Limb (tissue), 2 donors: ENCODE results near the gene PLEK.

Experiments used
- DNase-seq, 2 donors: peaks; one replicate each; pipeline ENCODE4 v3.0.0-alpha.2; 2016; ENCODE audit errors: extremely low spot score in 2 of 2

The PLEK gene

DNA sequence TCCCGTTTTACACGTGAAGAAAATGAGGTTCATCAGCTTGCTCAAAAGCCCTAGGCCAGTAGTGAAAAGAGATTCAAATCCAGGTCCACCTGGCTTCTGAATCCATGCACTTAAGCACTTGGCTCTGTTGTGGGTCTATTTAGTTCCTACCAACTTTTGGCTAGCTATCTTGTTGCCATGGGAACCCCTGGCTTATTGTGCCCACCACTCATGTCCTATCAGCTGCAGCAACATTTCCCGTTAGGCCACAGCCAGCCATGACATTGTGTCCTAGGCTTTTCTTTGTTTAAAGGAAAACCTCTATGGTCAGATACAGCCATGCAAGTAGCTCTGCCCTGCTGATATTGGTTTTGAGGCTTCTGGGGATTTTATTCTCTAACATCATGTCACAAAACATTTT is 49.8 kb downstream of the PLEK start:
- no peak for DNase-seq

DNA sequence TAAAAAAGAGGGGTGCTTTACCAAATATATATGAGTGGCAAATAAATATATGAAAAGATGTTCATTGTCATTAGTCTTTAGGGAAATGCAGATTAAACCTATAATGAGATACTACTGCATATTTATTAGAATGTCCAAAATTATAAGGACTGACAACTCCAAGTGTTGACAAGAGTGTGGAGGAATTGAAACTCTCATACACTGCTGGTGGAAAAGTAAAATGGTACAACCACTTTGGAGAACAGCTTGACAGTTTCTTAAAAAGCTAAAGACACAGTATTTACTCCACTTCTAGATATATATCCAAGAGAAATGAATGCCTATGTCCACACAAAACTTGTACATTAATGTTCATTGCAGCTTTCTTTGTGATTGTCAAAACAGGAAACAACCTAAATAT is 50.4 kb downstream of the PLEK start:
- no peak for DNase-seq

DNA sequence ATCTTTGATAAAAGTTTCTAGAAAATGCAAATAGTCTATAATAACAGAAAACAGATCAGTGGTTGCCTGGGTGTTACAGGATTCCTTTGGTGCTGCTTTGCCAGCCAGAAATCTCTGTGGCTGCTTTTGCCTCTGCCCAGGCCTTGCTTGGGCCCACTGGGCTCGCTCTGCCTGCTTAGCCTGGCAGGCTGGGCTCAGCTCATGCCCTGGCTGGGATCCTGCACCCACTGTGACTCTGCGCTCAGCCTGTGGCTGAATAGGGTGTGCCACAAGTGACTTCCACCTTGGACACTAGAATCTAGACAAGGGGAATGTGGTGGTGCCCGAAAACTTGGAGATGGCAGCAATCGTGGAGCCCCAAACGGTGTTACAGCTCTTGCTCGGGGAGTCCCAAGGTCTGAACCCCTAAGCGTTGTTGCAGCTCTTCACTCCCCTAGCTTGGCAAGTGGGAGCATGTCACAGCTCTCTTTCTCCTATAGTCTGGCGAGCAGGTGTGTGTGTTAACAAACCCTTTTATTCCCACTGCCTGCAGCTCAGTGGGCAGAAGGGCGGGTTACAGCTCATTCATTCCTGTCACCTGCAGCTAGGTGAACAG is 51.1 kb downstream of the PLEK start:
- no peak for DNase-seq

DNA sequence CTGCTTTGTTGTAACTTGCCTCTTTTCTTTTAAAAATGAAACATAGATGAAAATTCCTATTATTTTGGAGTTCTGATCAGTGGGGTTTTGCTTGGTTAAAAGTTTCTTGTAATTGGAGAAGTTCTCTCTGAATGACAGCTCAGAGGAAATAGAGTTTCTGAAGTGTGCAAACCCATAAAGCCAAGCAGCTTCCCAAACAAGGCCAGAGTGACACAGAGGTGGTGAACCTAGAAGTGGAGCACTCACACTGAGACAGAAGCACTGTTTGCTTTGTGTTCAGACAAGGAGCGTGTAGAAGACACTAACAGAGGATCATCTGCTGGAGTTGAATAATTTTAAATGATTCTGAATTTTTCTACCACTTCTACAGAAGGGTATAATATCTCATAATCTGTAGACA is 52.8 kb downstream of the PLEK start:
- DNase-seq, result no peak

DNA sequence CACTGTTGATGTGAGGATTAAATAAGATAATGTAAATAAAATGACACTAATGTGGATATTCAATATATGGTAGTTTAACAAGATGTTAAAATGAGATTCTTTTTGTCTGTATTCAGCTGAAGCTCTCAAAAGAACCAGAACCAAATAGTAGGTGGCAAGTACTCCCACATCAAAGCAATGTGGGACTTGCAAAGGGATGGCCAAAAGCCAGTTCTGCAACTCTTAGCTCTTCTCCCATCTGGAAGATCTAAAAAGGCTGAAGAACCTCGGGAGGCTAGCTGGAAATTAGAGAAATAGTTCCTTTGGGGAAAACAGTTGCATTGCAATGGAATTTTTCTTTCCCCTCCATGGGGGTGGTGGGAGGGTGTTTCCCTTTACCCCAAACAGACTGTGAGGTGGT is 53.3 kb downstream of the PLEK start:
- no peak for DNase-seq

DNA sequence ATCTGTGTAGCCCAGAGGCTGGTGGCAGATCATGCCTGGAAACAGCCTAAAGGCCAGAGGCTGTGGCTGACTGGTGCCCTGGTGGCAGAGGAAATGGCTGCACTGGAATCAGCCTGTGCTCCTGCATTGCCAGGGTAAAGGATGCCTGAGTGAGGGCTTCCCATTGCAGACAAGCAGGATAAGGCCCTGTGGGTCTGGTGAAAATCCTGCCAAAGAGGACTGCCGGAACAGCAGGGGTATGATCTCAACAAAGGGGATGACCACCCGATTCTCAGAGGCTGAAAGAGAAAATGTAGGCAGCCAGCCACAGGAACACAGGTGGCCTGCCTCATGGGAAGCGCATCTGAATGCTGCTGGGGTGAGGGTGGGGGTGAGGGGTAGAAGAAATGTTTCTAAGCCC is 53.8 kb downstream of the PLEK start:
- DNase-seq, result no peak

DNA sequence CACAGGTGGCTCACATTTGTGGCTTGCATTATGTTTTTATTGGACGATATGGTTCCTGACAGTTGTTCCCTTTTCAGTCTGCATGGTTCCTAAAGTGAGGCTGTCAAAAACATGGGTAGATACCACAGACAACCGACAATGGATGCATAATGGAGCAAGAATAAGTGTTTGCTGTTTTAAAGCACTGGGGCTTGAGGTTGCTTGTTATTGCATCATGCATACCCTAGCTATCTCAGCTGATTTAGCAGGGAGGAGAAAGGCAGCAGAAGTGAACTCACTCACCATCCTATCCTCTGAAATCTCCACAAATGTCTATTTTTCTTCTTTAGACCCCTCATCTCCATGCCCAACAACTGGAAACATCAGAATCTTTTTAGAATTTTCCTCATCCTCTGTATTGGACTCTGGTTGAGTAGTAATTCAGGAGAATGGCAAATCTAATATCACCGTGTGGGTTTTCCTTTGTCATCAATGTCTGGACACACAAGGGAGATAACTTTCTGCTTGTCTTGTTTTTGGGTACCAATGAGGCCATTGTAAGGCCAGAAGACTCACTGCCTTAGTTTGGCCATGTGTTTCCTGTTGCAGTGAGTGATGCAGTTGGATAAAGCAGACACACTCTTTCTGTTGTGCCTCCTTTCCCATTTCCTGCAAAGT is 55.3 kb downstream of the PLEK start:
- no peak for DNase-seq

DNA sequence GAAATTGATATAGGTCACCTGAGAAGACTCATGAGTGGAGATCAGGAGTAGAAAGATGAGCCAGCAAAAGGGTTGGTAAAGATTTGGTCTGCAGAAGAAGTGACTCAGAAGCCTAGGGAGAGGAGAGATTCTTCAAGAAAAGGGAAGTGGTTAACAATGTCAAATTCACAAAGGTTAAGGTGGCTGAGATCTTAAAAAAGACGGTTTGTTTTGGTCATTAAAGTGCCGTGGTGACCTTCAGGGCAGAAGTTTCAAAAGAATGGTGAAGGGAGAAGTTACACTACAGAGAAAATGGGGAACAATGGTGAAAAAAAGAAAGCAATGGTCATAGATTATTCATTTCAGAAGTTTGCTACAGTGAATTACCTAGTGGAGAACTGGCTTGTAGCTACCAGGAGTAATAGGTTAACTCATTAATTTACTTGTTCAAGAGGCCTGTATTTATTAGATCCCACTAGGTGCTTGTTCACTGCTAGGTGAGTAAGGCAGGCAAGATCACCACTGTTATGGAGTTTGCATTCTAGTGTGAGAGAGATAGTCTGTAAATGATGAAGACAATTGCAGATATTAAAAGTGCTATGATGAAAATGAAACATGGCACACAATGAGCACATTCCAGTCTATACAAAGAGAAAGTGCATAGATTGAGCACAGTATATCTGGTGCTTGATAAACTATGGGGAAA is 59.0 kb downstream of the PLEK start:
- DNase-seq, result no peak

DNA sequence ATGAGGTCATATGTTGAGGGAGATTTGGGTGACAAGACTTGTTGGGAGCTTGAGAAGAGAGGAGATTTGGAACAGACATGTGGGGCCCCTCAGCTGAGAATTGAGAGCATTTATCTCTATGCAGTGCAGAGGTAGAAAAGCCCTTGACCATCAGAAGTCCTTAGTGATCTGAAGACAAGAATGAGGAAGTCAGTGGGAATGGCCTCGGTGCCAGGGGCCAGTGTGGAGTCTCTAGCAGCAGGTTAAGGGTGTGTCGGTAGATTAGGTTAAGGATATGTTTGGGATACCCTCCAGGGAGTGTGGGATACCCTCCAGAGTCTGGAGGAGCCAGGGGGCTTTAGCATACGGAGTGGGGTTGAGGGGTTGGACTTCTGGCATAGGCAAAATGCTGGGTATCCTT is 60.4 kb downstream of the PLEK start:
- no peak for DNase-seq

DNA sequence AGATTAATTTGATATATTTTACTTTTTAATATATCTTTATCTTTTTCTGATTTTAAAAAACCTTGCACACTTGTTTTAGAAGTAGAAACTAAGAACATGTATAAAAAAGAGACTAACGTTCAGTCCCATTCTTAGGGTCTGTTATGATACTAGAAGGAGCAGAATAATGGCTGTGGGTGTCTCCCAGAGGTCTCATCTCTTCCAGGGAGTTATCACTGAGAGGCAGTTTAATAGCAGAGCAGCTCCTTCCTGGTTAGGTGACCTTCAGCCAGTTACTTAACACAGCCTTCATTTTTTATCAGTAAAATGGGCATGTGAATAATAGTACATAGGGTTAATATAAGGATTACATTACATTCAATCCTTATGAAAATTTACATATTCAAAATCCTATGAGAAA is 61.4 kb downstream of the PLEK start:
- no peak for DNase-seq

DNA sequence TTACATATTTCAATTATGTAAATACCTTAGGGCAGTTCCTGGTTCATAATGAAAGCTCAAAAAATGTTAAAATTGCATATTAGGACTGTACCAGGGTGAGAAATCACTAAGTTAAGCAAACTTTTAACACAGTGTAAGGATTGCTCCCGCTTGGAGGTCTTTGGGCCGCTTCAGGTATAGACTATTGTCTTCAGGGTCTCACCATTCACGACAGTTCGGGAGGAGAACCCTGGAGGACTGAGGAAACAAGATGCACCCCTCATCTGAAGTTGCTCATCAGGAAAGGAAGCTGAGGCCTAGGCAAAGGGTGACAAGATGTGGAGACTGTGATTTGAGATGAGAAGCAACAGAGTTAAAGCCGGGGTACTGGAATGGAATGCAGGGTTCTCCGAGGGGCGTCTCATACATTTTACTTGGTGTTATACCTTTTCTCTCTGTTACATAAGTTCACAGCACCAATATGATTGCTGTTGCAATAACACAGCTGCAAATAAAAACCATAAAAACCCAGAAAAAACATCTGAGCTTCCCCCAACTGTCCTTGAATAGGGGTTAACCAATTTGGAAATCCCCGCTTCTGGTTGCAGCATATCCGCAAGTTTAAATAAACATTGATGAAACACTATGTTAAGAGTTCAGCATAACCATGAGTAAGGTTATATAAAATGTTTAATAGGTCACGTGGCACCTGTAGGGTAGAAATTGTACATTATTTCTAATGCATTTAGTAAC is 61.9 kb downstream of the PLEK start:
- no peak for DNase-seq

DNA sequence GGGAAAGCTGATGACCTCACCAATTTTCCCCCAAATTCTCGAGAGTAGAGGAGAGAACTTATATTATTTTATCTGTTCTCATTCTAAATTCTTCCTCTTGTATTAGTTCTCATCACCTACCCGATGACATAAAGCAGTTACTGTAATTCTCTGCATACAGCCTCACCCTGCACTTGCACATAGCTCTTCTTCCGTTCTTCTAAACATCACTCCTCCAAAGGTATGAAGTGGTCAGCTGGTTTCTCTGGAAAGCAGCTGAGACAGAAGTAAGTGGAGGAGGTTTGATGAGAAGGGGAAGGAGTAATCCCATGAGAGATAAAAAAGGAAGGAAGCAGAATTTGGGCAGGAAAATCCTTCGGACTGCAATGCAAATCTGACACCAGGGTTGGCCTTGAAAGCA is 63.0 kb downstream of the PLEK start:
- DNase-seq, result no peak

DNA sequence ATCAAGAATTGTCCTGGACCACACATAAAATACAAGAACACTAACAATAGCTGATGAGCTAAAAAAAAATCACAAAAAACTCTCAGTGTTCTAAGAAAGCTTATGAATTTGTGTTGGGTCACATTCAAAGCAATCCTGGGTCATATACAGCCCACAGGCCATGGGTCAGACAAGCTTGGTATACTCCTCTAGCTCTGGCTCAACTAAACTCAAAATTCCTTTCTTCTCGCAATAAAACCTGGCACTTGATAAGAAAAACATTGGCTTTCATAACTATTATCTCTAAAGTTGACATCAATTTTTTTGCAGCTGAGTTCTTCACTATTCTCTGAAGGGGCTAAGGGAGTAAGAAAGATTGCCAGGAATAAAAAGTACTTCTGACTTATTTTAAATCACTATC is 63.7 kb downstream of the PLEK start:
- DNase-seq, result no peak

DNA sequence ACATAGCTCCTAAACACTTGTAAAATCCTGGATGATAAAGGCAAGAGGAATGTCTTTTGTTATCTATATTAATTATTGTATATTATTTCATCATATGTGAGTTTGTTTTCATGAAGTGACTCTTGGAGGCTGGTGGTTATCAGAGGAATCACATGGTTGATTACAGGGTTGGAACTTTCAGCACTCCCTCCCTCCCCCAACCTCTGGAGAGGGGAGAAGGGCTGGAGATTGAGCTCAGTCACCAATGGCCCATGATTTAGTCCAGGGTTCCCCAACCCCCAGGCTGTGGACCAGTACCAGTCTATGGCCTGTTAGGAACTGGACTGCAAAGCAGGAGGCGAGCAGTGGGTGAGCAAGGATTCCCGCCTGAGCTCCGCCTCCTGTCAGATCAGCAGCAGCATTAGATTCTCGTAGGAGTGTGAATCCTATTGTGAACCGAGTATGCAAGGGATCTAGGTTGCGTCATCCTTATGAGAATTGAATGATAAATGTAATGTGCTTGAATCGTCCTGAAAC is 64.3 kb downstream of the PLEK start:
- DNase-seq, result no peak

DNA sequence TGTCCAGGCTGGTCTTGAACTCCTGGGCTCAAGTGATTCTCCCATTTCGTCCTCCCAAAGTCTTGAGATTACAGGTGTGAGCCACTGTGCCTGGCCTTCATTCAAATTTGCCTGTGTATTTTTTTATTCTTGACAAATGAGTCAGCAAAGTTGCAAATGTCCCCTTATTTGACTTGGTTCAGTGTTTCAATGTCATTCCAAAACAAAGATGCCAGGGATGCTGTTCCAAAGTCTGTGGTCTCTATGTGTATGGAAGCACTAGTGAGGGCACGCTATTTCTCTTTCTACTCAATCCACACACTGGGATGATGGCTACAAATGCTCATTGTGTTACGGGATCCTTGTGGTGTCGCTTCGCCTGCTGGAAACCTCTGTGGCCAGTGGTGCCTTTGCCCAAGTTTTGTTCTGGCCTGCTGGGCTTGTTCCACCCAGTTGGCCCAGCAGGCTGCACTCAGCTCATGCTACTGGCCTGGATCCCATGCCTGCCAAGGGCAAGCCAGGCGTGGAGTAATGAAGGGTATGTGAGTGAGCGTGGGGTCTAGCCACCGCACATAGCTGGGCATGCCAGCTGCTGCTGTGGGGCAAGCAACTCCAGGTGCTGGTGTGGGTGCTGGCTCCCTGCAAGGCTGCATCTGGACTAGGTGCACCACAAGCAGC is 66.4 kb downstream of the PLEK start:
- no peak for DNase-seq

DNA sequence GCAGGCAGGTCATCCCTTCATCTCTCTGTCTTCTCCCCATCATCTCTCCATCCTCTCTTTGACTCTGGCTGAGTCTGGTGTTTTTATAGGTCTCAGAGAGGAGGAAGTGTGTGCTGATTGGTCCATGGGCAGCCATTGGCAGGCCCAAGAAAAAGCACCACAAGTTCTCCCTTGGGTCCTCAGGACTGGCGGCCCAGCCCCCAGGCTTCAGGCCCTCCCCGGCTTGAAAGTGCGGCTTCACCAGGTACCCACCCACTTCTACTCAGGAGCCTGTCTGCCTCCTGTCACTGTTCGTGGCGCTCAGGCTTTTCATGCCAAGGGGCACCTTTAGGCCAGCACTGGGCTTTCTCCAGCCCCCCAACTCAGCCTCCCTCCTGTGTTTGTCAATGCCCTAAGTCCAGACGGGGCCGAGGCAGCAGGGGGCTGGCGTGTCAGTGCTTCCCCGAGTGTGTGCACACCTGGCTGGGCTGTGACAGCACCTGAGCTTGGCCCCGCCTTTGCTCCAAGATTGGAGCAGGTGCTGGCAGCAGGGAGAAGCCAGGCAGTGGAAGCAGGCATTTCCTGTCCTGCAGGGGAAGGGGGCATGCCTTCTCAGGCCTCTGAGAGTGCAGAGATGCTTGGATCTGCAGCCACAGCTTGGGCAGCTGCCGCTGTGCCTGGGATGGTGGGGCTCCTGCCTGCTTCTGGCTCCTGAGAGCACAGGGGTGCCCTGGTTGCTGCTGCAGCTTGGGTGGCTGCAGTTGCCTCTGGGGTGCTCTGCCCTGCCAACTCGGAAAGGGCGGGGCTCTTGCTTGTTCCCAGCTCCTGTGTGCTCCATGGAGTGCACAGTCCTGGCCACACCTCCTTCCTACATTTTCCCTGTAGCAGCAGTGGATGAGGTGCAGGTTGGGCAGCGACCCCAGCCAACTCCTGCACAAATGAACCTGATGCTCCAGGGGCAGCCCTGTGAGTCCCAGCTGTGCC is 67.9 kb downstream of the PLEK start:
- DNase-seq, result no peak

DNA sequence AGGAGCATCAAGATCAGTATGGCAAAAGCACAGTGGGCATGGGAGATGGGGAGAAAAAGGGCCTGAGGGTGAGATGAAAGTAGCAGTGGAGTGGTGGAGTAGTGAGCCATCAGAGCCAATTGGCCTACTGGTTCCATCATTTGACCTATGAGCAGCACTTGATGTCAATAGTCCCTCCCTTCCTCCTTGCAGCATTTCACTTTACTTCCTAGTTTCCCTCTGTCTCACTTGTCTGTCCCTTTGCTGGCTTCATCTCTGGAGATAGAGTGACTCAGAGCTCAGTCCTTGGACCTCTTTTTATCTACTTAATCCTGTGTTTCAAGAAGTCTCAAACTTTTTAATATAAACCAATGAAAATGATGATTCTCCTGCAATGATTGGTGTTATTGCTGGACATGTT is 69.9 kb downstream of the PLEK start:
- no peak for DNase-seq

DNA sequence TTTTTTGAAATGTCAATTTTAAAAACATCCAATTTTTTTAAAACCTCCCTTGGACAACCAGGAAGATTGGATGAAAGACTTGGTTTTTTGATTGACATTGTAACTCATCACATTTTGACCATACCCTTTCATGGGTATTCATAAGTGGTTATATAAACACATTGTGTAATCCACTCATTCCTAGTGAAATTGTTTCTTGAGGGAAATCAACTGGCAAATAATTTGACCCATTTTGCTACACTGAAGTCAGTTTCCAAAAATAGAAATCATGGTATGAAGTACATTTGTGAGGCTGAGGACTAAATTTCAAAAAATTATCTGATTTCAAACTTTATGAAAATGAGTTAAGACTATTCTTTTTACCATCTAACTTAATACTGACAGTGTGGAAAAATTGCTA is 70.5 kb downstream of the PLEK start:
- DNase-seq, result no peak

DNA sequence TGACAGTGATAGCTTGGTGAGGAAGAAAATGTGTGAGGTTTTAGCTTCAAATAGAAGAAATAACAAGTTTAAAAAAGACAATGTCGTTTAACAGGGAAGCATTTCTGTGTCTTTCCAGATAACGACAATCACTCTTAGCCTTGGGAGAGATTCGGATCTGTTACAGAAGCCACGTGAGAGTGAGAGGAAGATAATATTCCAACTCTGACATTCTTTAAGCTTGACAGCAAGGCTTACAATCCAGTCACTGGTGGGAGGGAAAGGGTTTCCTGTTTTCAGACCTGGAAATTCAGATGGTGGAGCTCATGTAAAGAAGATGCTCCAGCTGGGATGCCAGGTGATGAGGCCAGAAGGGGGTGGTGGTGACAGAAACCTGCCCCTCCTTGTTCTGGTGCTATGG is 71.2 kb downstream of the PLEK start:
- DNase-seq, result no peak

DNA sequence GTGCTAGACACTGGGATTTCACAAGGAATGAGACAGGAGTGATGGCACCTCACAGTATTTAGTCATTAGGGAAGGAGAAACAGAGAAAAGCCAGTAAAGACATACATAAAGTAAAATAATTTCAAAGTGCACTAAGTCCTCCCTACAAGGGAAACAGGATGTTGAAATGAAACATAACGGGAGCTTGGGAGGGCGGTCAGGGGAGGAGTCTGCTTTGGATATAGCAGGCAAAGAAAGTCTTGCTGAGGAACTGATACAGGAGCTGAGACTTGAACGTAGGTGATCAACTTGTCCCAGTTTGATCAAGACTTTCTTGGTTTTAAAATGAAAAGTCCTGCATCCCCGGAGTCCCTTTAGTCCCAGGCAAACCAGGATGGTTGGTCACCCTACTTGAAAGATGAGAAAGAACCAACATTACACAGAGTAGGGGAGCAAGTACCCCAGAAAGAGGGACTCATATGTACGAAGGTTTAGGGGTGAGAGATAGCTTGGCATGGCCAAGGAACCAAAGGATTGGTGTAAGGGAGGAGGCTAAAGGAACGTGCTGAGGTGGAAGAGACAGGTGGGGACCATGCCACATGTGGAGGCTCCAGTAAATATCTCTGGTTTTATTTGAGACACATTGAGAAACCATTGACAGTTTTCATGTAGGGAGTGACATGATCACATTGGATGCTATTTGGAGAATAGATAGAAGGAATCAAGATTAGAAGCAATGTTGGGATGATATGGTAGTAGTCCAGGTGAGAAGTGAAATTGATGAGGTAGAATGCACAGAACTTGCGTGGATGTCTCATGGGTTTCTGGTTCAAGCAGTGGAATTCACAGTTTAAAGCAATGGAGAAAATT is 73.6 kb downstream of the PLEK start:
- no peak for DNase-seq
